SH-SY5Y (cell line): ENCODE measurements around the gene DEPDC5.

Source experiments
- GATA2 ChIP-seq: IDR thresholded peaks from 2 replicates; pipeline ENCODE4 v1.6.1; 2011; ENCODE audit warnings: mild to moderate bottlenecking, low read depth, low read length
- GATA3 ChIP-seq: IDR thresholded peaks from 2 replicates; pipeline ENCODE4 v1.6.1; 2011; ENCODE audit warnings: low read depth, mild to moderate bottlenecking, low read length, moderate library complexity

DEPDC5 gene

GRCh38 chr22:31742115-31742514 lies 11.7 kb upstream of the DEPDC5 start:
- TF ChIP-seq GATA3 (no peak), GATA2 (no peak)

- TF ChIP-seq GATA3 (no peak), GATA2 (no peak)
These were observed 11.1 kb upstream of the DEPDC5 start for GRCh38 chr22:31742682-31743081.

- TF ChIP-seq GATA3 (no peak), GATA2 (no peak)
These were observed 9.9 kb upstream of the DEPDC5 start for GRCh38 chr22:31743871-31744270.

GRCh38 chr22:31747441-31747840 lies 6.4 kb upstream of the DEPDC5 start:
- TF ChIP-seq GATA2 (no peak), GATA3 (no peak)

GRCh38 chr22:31748490-31748889 lies 5.3 kb upstream of the DEPDC5 start:
- no peak for TF ChIP-seq GATA2
- TF ChIP-seq GATA3 = no peak

GRCh38 chr22:31749636-31750364 lies 4.0 kb upstream of the DEPDC5 start, which contains the start of gene PRR14L:
PRR14L (minus strand) TSS chr22:31750132; CDS start chr22:31738860, 11,272 bp downstream.
- no peak; the same call in 1 of the 2 replicates for TF ChIP-seq GATA2
- TF ChIP-seq GATA3 = no peak

GRCh38 chr22:31750365-31751284 lies 3.2 kb upstream of the DEPDC5 start:
- no peak for TF ChIP-seq GATA3
- no peak for TF ChIP-seq GATA2

GRCh38 chr22:31752096-31752847 lies 1.5 kb upstream of the DEPDC5 start:
- TF ChIP-seq GATA2 = no peak

- TF ChIP-seq GATA2 (no peak), GATA3 (no peak)
These were observed 700 bp upstream of the DEPDC5 start for GRCh38 chr22:31753005-31753633.

GRCh38 chr22:31754813-31755212 lies 994 bp downstream of the DEPDC5 start:
- no peak for TF ChIP-seq GATA2
- no peak for TF ChIP-seq GATA3

- TF ChIP-seq GATA3 (no peak), GATA2 (0 out of 2 replicates have a peak, but pooled peaks have one; percentile 13)
These were observed 3.4 kb downstream of the DEPDC5 start for GRCh38 chr22:31757265-31757664.

- TF ChIP-seq GATA2 (no peak), GATA3 (no peak)
These were observed 11.0 kb downstream of the DEPDC5 start for GRCh38 chr22:31764785-31765184.

- no peak for TF ChIP-seq GATA3
- no peak for TF ChIP-seq GATA2
These were observed 14.7 kb downstream of the DEPDC5 start for GRCh38 chr22:31768422-31769059.
